Measurements from ENCODE around the gene NAALADL2.

GRCh38 chr3:175329373-175329772, 470.2 kb downstream of the NAALADL2 start:
- TF ChIP-seq CTCF (IDR thresholded peaks at IDR 0.05) (no peak), POLR2A (IDR thresholded peaks at IDR 0.05) (no peak), POLR2AphosphoS5 (IDR thresholded peaks at IDR 0.05) (no peak), EP300 (IDR thresholded peaks at IDR 0.05) (no peak)

Measured in upper lobe of left lung (tissue), 4 donors.